ENCODE data around the gene PLIN3. TPM values are rescaled to one million over a fixed set of nuclear protein-coding genes. Genes with fewer than 3 reads are reported as not detected.
A peak's percentile ranks its signal among the peaks of the same experiment; 100 is the strongest.

Gene PLIN3
- total RNA-seq, 1 experiment from 2014 or later = 207 TPM

DNA sequence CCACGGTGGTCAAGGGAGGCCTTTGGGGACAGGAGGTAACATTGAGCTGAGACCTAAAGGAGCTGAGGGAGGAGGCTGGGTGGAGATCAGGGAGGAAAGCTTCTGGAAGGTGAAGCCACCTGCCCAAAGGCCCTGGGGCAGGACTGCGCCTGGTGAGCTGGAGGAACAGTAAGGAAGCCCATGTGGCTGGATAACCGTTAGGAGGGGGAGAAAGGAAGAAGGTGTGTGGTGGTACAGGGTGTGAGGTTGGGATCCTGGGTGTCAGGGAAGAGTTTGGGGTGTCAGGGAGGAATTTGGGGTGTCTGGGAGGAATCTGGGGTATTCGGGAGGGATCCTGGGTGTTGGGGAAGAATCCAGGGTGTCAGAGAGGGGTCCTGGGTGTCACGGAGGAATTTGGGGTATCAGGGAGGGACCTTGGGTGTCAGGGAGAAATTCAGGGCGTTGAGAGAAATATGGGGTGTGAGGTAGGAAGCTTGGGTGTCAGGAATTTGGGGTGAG lies 36.6 kb downstream of the PLIN3 start (continued):
- TF ChIP-seq, protein P1, sequence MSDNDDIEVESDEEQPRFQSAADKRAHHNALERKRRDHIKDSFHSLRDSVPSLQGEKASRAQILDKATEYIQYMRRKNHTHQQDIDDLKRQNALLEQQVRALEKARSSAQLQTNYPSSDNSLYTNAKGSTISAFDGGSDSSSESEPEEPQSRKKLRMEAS (IDR thresholded peaks at IDR 0.05) = no peak

DNA sequence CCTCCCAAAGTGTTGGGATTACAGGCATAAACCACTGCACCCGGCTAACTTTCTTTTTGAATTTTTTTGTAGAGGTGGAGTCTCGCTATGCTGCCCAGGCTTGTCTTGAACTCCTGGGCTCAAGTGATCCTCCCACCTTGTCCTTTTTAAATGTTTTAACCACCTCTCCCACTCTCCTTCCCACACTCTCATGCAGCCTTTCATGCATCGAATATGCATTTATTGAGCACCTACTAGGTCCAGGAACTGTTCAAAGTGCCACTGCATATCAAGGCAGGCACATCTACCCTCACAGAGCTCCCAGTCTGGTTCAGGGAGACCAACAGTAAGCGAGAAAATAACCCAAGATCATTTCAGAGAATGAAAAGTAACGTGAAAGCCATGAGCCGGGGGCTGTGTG lies 37.1 kb downstream of the PLIN3 start:
- Histone ChIP-seq H4K20me1 (ENCODE audit: insufficient read depth) (no peaks in the 10 kb centered on the region), H3K27ac (ENCODE audit: low read depth, low read length) (peak overlapping the region; percentile 80), H2AFZ (ENCODE audit: low read depth, low read length, poor library complexity, severe bottlenecking) (no peak overlapping the region), H3K4me2 (ENCODE audit: low read length) (peak overlapping the region; percentile 99), H3K4me3 (replicated peaks in 1 of 2; ENCODE audit: low read depth in 1 of 2, low read length in 2 of 2) (peak overlapping the region; percentile 93 to 94), H3K9ac (ENCODE audit: low read length) (peak overlapping the region; percentile 96), H3K27me3 (ENCODE audit: insufficient read depth, low read length) (no peaks in the 10 kb centered on the region), H3K4me1 (ENCODE audit: control insufficient read depth in 1 of 2, insufficient read depth in 2 of 2, low read length in 2 of 2) (peaks cover 9 to 26% of the 10 kb centered on the region in 2 experiments; a peak in 3 of 4 replicates), H3K9me2 (ENCODE audit: insufficient read depth) (no peaks in the 10 kb centered on the region), H3K36me3 (ENCODE audit: control insufficient read depth in 1 of 2, insufficient read depth in 2 of 2, low read length in 2 of 2) (no peaks in the 10 kb centered on the region; a peak in 1 of 4 replicates), H3K9me3 (ENCODE audit: control insufficient read depth in 1 of 2, insufficient read depth in 1 of 2, low read depth in 1 of 2, low read length in 2 of 2) (no peaks in the 10 kb centered on the region), H3K79me2 (ENCODE audit: insufficient read depth, low read length) (peaks cover 67% of the 10 kb centered on the region)
- ChIA-PET CTCF (no interaction called here), POLR2A (no interaction called here), RAD21 (ENCODE audit: low non-redundant PET in 1 of 2, low total read pairs in 2 of 2, uncharacterized antibody in 2 of 2, unreplicated experiment in 2 of 2) (no interaction called here)
- ATAC-seq (no peak), DNase-seq (ENCODE audit: low read depth, low spot score) (no peak)
- TF ChIP-seq ATF3 (IDR thresholded peaks at IDR 0.05) = no peak
- TF ChIP-seq EZH2 (IDR thresholded peaks at IDR 0.05) = no peak
- TF ChIP-seq CEBPB (IDR thresholded peaks at IDR 0.05; ENCODE audit: low read depth) = no peak
- TF ChIP-seq TCF7L2 (IDR thresholded peaks at IDR 0.05; ENCODE audit: borderline replicate concordance, extremely low read depth, insufficient read depth, insufficient read length) = no peak
- no peak for TF ChIP-seq EGR1 (IDR thresholded peaks at IDR 0.05; ENCODE audit: low read depth)
- TF ChIP-seq SIN3A (IDR thresholded peaks at IDR 0.05; ENCODE audit: low read depth) = no peak
- TF ChIP-seq ELF1 (IDR thresholded peaks at IDR 0.05; ENCODE audit: borderline replicate concordance, low read depth) = no peak
- TF ChIP-seq SP1 (IDR thresholded peaks at IDR 0.05; ENCODE audit: low read depth) = no peak
- TF ChIP-seq, protein P2, sequence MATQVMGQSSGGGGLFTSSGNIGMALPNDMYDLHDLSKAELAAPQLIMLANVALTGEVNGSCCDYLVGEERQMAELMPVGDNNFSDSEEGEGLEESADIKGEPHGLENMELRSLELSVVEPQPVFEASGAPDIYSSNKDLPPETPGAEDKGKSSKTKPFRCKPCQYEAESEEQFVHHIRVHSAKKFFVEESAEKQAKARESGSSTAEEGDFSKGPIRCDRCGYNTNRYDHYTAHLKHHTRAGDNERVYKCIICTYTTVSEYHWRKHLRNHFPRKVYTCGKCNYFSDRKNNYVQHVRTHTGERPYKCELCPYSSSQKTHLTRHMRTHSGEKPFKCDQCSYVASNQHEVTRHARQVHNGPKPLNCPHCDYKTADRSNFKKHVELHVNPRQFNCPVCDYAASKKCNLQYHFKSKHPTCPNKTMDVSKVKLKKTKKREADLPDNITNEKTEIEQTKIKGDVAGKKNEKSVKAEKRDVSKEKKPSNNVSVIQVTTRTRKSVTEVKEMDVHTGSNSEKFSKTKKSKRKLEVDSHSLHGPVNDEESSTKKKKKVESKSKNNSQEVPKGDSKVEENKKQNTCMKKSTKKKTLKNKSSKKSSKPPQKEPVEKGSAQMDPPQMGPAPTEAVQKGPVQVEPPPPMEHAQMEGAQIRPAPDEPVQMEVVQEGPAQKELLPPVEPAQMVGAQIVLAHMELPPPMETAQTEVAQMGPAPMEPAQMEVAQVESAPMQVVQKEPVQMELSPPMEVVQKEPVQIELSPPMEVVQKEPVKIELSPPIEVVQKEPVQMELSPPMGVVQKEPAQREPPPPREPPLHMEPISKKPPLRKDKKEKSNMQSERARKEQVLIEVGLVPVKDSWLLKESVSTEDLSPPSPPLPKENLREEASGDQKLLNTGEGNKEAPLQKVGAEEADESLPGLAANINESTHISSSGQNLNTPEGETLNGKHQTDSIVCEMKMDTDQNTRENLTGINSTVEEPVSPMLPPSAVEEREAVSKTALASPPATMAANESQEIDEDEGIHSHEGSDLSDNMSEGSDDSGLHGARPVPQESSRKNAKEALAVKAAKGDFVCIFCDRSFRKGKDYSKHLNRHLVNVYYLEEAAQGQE (IDR thresholded peaks at IDR 0.05; ENCODE audit: low read depth) = no peak
- TF ChIP-seq, protein P3, sequence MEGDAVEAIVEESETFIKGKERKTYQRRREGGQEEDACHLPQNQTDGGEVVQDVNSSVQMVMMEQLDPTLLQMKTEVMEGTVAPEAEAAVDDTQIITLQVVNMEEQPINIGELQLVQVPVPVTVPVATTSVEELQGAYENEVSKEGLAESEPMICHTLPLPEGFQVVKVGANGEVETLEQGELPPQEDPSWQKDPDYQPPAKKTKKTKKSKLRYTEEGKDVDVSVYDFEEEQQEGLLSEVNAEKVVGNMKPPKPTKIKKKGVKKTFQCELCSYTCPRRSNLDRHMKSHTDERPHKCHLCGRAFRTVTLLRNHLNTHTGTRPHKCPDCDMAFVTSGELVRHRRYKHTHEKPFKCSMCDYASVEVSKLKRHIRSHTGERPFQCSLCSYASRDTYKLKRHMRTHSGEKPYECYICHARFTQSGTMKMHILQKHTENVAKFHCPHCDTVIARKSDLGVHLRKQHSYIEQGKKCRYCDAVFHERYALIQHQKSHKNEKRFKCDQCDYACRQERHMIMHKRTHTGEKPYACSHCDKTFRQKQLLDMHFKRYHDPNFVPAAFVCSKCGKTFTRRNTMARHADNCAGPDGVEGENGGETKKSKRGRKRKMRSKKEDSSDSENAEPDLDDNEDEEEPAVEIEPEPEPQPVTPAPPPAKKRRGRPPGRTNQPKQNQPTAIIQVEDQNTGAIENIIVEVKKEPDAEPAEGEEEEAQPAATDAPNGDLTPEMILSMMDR (IDR thresholded peaks at IDR 0.05 in 2 of 3, conservative IDR thresholded peaks at IDR 0.05 in 1 of 3; ENCODE audit: borderline replicate concordance in 1 of 3, insufficient read depth in 1 of 3, low read depth in 2 of 3, low read length in 2 of 3) = no peak
- TF ChIP-seq CBX3 (IDR thresholded peaks at IDR 0.05; ENCODE audit: low read depth) = no peak
- no peak for TF ChIP-seq ZNF274 (IDR thresholded peaks at IDR 0.05; ENCODE audit: low read depth, low read length)
- no peak for TF ChIP-seq YY1 (IDR thresholded peaks at IDR 0.05; ENCODE audit: extremely low read depth, insufficient replicate concordance, low read depth, low read length)
- no TSS peak for BruUV-seq (replicated peaks)
- intact Hi-C loops (cut with micrococcal nuclease) = no loop called here
